GM13977 (cell line): ENCODE measurements around the gene VCAM1.

Source experiments
- DNase-seq: peaks from one replicate; pipeline ENCODE4 v3.0.0; 2012; ENCODE audit warnings: low spot score
- CTCF ChIP-seq: IDR thresholded peaks from 2 replicates; pipeline ENCODE4 v1.5.1; 2012; ENCODE audit warnings: mild to moderate bottlenecking, control low read depth; ENCODE audit not compliant: insufficient read depth; ENCODE audit errors: extremely low read depth, missing control alignments
- in situ Hi-C: fragments of 300-500 bp; cut with MboI; formaldehyde crosslinking; loops from one replicate; pipeline ENCODE4 v1.12.0; 2022; ENCODE audit warnings: low sequenced_read_pairs, low pct_unique_long_range_greater_than_20kb, mixed read lengths, inconsistent platforms; ENCODE audit not compliant: unreplicated experiment

Gene VCAM1

GRCh38 chr1:100719490-100719889 lies at the start of gene VCAM1:
Gene VCAM1, plus strand, starts transcription at chr1:100719742. Its CDS starts 119 bp downstream, at chr1:100719861.
- in situ Hi-C loops: no loop called here
- no peak for TF ChIP-seq CTCF
- DNase-seq: peak; percentile 21

- TF ChIP-seq CTCF: no peak
- in situ Hi-C loops: no loop called here
- DNase-seq: no peak
Measured at GRCh38 chr1:100670083-100670482, 49.5 kb upstream of the VCAM1 start.

GRCh38 chr1:100671601-100672000 lies 47.9 kb upstream of the VCAM1 start:
- no peak for DNase-seq
- in situ Hi-C loops: no loop called here
- TF ChIP-seq CTCF: no peak

- DNase-seq: no peak
- TF ChIP-seq CTCF: no peak
- in situ Hi-C loops: no loop called here
Measured at GRCh38 chr1:100683448-100684349, 35.8 kb upstream of the VCAM1 start.

GRCh38 chr1:100699744-100700143 lies 19.8 kb upstream of the VCAM1 start:
- in situ Hi-C loops: no loop called here
- no peak for DNase-seq
- no peak for TF ChIP-seq CTCF

- DNase-seq: no peak
- no peak for TF ChIP-seq CTCF
- in situ Hi-C loops: no loop called here
Measured at GRCh38 chr1:100700586-100700985, 19.0 kb upstream of the VCAM1 start.
